Chondrocyte (in vitro differentiated cells): ENCODE results near the gene SCGB3A2. TPM values are rescaled to one million over a fixed set of nuclear protein-coding genes. Genes with fewer than 3 reads are reported as not detected.
A peak's percentile ranks its signal among the peaks of the same experiment; 100 is the strongest.

Source experiments
- DNase-seq: peaks from one replicate; pipeline ENCODE4 v3.0.0; 2021; ENCODE audit warnings: mixed read lengths, low spot score
- H3K27ac Mint-ChIP-seq: one replicate; pipeline ENCODE4 v1.8.0; 2021; ENCODE audit warnings: mild to moderate bottlenecking, moderate library complexity, mixed read lengths; ENCODE audit not compliant: unreplicated experiment
- H3K27me3 Mint-ChIP-seq: 2 replicates; pipeline ENCODE4 v1.8.0; 2021; ENCODE audit warnings: low read depth, mixed read lengths
- H3K36me3 Mint-ChIP-seq: 2 replicates; pipeline ENCODE4 v1.8.0; 2021; ENCODE audit warnings: low read depth, mixed read lengths
- H3K4me1 Mint-ChIP-seq: 2 replicates; pipeline ENCODE4 v1.8.0; 2021; ENCODE audit warnings: low read depth, mild to moderate bottlenecking, mixed read lengths
- H3K4me3 Mint-ChIP-seq: one replicate; pipeline ENCODE4 v1.8.0; 2021; ENCODE audit warnings: mild to moderate bottlenecking, moderate library complexity, mixed read lengths; ENCODE audit not compliant: unreplicated experiment
- H3K9me3 Mint-ChIP-seq: 2 replicates; pipeline ENCODE4 v1.8.0; 2021; ENCODE audit warnings: low read depth, mixed read lengths
- total RNA-seq: library from RNA; stranded (reverse); gene quantifications from 3 replicates; pipeline ENCODE4 v1.2.1, GENCODE V29; 2021
- TF ChIP-seq, protein P1 (sequence below): fragments of 200-600 bp; sonication (generic); IDR thresholded peaks from 2 replicates; pipeline ENCODE4 v1.5.0; 2021; ENCODE audit warnings: antibody characterized with exemption, mild to moderate bottlenecking, moderate library complexity

The SCGB3A2 gene
- total RNA-seq, 1 donor from 2014 or later = not detected

DNA sequence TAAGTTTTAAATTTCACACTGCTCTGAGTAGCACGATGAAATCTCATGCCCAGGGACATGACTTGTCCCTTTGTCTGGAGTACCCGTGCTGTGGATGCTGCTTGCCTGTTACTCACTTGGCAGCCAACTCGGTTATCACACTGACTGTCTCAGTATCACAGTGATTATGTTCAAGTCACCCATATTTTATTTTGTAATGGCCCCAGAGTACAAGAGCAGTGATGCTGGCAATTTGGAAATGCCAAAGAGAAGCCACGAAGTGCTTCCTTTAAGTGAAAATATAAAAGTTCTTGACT lies 22.8 kb upstream of the SCGB3A2 start:
- TF ChIP-seq, protein P1, sequence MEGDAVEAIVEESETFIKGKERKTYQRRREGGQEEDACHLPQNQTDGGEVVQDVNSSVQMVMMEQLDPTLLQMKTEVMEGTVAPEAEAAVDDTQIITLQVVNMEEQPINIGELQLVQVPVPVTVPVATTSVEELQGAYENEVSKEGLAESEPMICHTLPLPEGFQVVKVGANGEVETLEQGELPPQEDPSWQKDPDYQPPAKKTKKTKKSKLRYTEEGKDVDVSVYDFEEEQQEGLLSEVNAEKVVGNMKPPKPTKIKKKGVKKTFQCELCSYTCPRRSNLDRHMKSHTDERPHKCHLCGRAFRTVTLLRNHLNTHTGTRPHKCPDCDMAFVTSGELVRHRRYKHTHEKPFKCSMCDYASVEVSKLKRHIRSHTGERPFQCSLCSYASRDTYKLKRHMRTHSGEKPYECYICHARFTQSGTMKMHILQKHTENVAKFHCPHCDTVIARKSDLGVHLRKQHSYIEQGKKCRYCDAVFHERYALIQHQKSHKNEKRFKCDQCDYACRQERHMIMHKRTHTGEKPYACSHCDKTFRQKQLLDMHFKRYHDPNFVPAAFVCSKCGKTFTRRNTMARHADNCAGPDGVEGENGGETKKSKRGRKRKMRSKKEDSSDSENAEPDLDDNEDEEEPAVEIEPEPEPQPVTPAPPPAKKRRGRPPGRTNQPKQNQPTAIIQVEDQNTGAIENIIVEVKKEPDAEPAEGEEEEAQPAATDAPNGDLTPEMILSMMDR = no peak
- Mint-ChIP-seq H3K9me3 (no peaks in the 10 kb centered on the region), H3K36me3 (no peaks in the 10 kb centered on the region), H3K4me3 (no peak overlapping the region), H3K27me3 (peaks cover 47% of the 10 kb centered on the region), H3K4me1 (peaks cover 3% of the 10 kb centered on the region), H3K27ac (no peak overlapping the region)
- no peak for DNase-seq

DNA sequence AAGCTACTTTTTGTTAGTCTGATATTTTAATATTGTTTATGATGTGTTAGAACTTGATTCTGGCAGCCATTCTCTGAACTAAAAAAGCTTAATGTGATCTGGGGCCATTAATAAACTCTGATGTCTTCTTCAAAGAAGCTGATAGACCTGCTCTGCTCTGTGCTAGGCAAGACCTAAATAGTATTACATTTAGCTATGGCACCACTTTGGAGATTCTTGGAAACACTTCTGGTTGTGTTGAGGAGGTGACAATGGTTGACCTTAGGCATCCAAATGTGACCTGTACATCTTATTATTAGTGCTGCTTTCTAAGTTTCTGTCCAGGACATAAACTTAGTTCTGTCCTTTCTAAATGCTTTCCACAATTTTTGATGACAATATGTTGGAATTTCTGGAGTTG lies 21.7 kb upstream of the SCGB3A2 start:
- H3K4me1 Mint-ChIP-seq = peaks cover 3% of the 10 kb centered on the region
- no peak overlapping the region for H3K27ac Mint-ChIP-seq
- H3K9me3 Mint-ChIP-seq = no peaks in the 10 kb centered on the region
- no peak for DNase-seq
- TF ChIP-seq, protein P1 = no peak
- H3K4me3 Mint-ChIP-seq = no peak overlapping the region
- no peaks in the 10 kb centered on the region for H3K36me3 Mint-ChIP-seq
- peaks cover 39% of the 10 kb centered on the region for H3K27me3 Mint-ChIP-seq

DNA sequence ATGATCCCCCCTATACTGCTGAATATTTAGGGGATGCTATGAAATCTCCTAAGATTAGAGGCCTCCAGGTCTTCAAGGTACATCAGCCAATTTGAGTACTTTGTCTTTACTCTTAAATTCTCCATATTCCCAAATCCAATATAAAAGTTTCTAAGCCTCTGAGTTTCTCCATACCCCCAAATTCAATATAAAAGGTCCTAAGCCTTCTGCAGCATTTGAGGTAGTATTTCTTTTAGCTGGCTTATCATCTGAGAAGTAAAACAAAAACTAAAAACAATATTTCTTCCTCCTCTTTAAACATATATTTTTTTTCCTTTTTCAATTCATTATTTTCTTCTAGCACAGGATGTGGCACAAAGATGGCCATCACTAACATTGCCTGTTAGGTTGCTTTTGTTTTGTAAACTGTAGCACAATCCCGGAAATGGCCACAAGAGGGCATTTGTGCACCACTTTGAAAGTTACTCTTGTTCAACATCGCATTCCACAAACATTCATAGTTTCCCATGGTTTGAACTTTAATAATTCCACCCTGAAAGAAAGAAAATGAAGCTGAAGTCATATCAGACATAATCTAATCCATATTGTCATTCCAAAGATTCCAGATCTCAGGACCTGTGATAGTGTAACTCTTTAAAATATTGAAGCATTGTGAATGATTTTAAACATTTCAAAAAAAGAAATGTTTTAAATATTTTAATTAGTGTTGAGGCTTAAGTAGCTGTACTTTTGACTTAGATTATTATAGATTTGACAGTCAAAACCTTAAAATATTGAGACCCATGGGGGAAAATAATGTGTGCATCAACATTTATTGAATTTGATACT lies 21.0 kb upstream of the SCGB3A2 start:
- Mint-ChIP-seq H3K36me3 (no peaks in the 10 kb centered on the region), H3K4me1 (peaks cover 3% of the 10 kb centered on the region), H3K4me3 (no peak overlapping the region), H3K27ac (no peak overlapping the region), H3K27me3 (peaks cover 36% of the 10 kb centered on the region), H3K9me3 (no peaks in the 10 kb centered on the region)
- DNase-seq = no peak
- TF ChIP-seq, protein P1 = peak; percentile 95

DNA sequence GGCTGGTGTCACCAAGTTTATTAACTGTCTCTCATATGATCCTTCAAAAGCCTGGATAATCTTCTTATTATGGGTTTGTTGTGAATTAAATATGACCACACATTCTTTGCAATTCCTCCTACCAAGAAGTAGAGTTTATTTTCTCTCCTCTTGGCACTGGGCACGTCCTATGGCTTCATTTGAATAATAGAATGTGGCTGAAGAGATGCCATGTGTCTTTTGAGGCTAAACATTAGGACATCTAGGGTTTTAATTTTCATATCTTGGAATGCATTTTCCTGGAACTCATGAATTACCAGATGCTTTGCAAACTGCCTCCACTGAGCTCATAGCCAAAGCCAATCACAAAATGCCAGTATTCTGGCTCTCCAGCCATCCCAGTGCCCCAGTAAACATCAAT lies 19.9 kb upstream of the SCGB3A2 start:
- no peaks in the 10 kb centered on the region for H3K36me3 Mint-ChIP-seq
- H3K4me3 Mint-ChIP-seq = no peak overlapping the region
- TF ChIP-seq, protein P1 = no peak
- DNase-seq = no peak
- peaks cover 30% of the 10 kb centered on the region for H3K27me3 Mint-ChIP-seq
- no peak overlapping the region for H3K27ac Mint-ChIP-seq
- H3K4me1 Mint-ChIP-seq = peaks cover 3% of the 10 kb centered on the region
- H3K9me3 Mint-ChIP-seq = no peaks in the 10 kb centered on the region

DNA sequence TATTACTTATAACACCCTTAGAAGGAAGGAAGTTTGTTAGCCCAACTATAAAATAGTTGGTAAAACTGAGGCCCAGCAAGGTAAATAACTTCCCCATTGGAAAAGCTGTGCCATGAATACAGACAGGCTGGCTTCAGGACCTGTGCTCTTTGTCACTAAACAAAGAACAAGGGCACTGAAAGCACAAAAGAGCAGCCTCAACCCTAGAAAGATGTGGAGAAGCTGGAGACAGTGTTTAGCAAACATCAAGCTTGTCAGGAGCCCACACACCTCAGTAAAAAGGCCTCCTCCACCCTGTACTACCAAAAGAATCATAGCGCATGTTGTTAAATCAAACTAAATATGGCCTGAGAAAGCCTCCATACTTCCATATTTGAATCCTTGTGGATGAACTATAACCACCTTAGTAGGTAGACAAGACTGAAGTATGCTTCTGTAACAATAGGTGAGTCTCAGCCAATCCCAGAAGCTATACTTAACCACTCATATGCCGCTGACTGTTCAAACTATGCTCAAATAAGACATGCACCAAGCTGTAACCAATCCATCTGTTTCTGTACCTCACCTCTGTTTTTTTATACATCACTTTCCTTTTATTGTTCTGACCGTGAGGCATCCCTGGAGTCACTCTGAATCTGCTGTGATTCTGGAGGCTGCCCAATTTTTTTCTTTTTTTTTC lies 18.4 kb upstream of the SCGB3A2 start:
- no peak overlapping the region for H3K4me3 Mint-ChIP-seq
- no peak overlapping the region for H3K27ac Mint-ChIP-seq
- no peaks in the 10 kb centered on the region for H3K9me3 Mint-ChIP-seq
- peaks cover 3% of the 10 kb centered on the region for H3K4me1 Mint-ChIP-seq
- no peaks in the 10 kb centered on the region for H3K36me3 Mint-ChIP-seq
- TF ChIP-seq, protein P1 = no peak
- H3K27me3 Mint-ChIP-seq = peaks cover 26% of the 10 kb centered on the region
- no peak for DNase-seq
